LNCaP clone FGC (cell line): ENCODE results near the gene CYP2J2.

Source experiments
- DNase-seq: peaks from one replicate; pipeline ENCODE4 v3.0.0-alpha.2; 2011; ENCODE audit warnings: low read depth
- H3K4me3 ChIP-seq: 2 replicates; pipeline ENCODE4 v1.5.1; 2011; ENCODE audit warnings: mild to moderate bottlenecking, low read depth, low read length, control low read depth
- CTCF ChIP-seq: IDR thresholded peaks from 2 replicates; pipeline ENCODE4 v1.5.1; 2012; ENCODE audit warnings: mild to moderate bottlenecking; ENCODE audit not compliant: control insufficient read depth, insufficient read depth; ENCODE audit errors: extremely low read depth

CYP2J2 gene

GRCh38 chr1:59846895-59847282 lies 79.7 kb downstream of the CYP2J2 start:
- DNase-seq, result no peak

GRCh38 chr1:59846209-59846894 lies 80.2 kb downstream of the CYP2J2 start:
- no peak for DNase-seq
- TF ChIP-seq CTCF, result no peak
- H3K4me3 ChIP-seq, result no peak overlapping the region

More at GRCh38 chr1:59846895-59847282, 79.7 kb downstream of the CYP2J2 start:
- H3K4me3 ChIP-seq, result no peak overlapping the region
- no peak for TF ChIP-seq CTCF

GRCh38 chr1:59845091-59845490 lies 81.5 kb downstream of the CYP2J2 start:
- TF ChIP-seq CTCF, result no peak
- DNase-seq, result no peak

More at GRCh38 chr1:59845091-59845490, 81.5 kb downstream of the CYP2J2 start:
- H3K4me3 ChIP-seq, result no peak overlapping the region
